ENCODE measurements around the gene LRRFIP2. TPM values are rescaled to one million over a fixed set of nuclear protein-coding genes. Genes with fewer than 3 reads are reported as not detected.
"Not testable (repeated sequence)": the region's sequence is repeated elsewhere in the genome, so short reads cannot be mapped to it uniquely, and the experiment has no call there.

Gene LRRFIP2
- total RNA-seq, 2 experiments from 2014 or later, result 27.8 to 29.0 TPM

GRCh38 chr3:37075955-37076354 lies 98.4 kb downstream of the LRRFIP2 start:
- no peak for DNase-seq
- ATAC-seq (ENCODE audit: low read depth), result no peak
- no peak overlapping the region for H3K4me3 Mint-ChIP-seq
- H3K27ac Mint-ChIP-seq, result no peak overlapping the region
- H3K9me3 Mint-ChIP-seq, result no peaks in the 10 kb centered on the region
- H3K36me3 Mint-ChIP-seq, result peaks cover 24% of the 10 kb centered on the region
- H3K27me3 Mint-ChIP-seq, result no peaks in the 10 kb centered on the region
- H3K4me1 Mint-ChIP-seq, result peaks cover 4% of the 10 kb centered on the region
- POLR2A ChIA-PET, result no interaction called here

DNA sequence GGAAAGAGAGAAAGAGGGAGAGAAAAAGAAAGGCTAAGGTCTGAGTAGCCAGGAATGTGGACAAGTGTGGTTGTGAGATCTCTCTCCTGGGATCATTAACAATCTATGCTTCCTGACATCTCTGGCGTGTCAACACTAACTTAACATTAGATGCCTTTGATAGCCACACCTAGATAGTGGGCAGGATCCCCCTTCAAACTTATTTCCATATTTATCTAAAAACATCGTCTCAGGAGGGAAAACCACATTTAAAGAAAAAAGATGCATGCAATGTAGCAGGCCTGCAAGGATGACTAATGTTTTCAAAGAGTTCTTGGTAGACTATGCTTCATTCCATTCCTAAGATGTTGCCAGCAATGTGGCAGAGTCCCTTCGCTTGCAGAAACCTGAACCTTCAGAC lies 100.2 kb downstream of the LRRFIP2 start:
- H3K36me3 Mint-ChIP-seq, result peaks cover 32% of the 10 kb centered on the region
- H3K27me3 Mint-ChIP-seq, result no peaks in the 10 kb centered on the region
- no peaks in the 10 kb centered on the region for H3K9me3 Mint-ChIP-seq
- peaks cover 4% of the 10 kb centered on the region for H3K4me1 Mint-ChIP-seq
- ATAC-seq (ENCODE audit: low read depth), result no peak
- POLR2A ChIA-PET, result no interaction called here
- no peak overlapping the region for H3K27ac Mint-ChIP-seq
- no peak for DNase-seq
- no peak overlapping the region for H3K4me3 Mint-ChIP-seq

GRCh38 chr3:37072892-37073291 lies 101.5 kb downstream of the LRRFIP2 start:
- H3K27ac Mint-ChIP-seq, result no peak overlapping the region
- no peaks in the 10 kb centered on the region for H3K9me3 Mint-ChIP-seq
- peaks cover 4% of the 10 kb centered on the region for H3K4me1 Mint-ChIP-seq
- H3K36me3 Mint-ChIP-seq, result peaks cover 37% of the 10 kb centered on the region
- peak overlapping the region; percentile 7 for H3K4me3 Mint-ChIP-seq
- ATAC-seq (ENCODE audit: low read depth) (no peak), DNase-seq (no peak)
- H3K27me3 Mint-ChIP-seq, result no peaks in the 10 kb centered on the region
- POLR2A ChIA-PET, result no interaction called here

GRCh38 chr3:37071921-37072320 lies 102.5 kb downstream of the LRRFIP2 start:
- Mint-ChIP-seq H3K4me1 (peaks cover 4% of the 10 kb centered on the region), H3K4me3 (no peak overlapping the region), H3K9me3 (no peaks in the 10 kb centered on the region), H3K27me3 (no peaks in the 10 kb centered on the region), H3K36me3 (peaks cover 35% of the 10 kb centered on the region), H3K27ac (no peak overlapping the region)
- DNase-seq (no peak), ATAC-seq (ENCODE audit: low read depth) (no peak)
- POLR2A ChIA-PET, result no interaction called here

- Mint-ChIP-seq H3K4me1 (peaks cover 10% of the 10 kb centered on the region), H3K36me3 (peaks cover 37% of the 10 kb centered on the region), H3K9me3 (no peaks in the 10 kb centered on the region), H3K4me3 (no peak overlapping the region), H3K27ac (no peak overlapping the region), H3K27me3 (no peaks in the 10 kb centered on the region)
- DNase-seq (no peak), ATAC-seq (ENCODE audit: low read depth) (no peak)
- POLR2A ChIA-PET, result no interaction called here
These were observed 106.4 kb downstream of the LRRFIP2 start for GRCh38 chr3:37068031-37068430.

DNA sequence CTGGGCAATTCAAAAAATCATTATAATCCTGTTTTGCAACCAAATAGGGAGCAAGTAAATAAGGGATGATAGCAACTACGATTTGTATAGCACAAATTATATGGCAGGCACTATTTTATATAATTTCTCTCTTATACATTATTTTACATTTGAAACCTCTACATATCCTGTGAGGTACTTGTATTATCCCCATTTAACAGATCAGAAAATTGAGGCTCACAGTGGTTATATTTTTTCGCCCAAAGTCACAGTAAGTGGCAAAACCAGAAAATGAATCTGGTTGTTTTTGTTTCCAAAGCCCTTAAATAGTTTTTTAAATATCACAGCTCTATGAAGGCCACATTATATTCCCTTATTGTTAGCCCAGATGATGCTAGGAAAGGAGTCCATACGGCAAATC lies 106.8 kb downstream of the LRRFIP2 start:
- peaks cover 8% of the 10 kb centered on the region for H3K4me1 Mint-ChIP-seq
- peaks cover 40% of the 10 kb centered on the region for H3K36me3 Mint-ChIP-seq
- H3K27me3 Mint-ChIP-seq, result no peaks in the 10 kb centered on the region
- H3K9me3 Mint-ChIP-seq, result no peaks in the 10 kb centered on the region
- no peak for ATAC-seq (ENCODE audit: low read depth)
- H3K27ac Mint-ChIP-seq, result no peak overlapping the region
- no peak for DNase-seq
- POLR2A ChIA-PET, result no interaction called here
- no peak overlapping the region for H3K4me3 Mint-ChIP-seq

DNA sequence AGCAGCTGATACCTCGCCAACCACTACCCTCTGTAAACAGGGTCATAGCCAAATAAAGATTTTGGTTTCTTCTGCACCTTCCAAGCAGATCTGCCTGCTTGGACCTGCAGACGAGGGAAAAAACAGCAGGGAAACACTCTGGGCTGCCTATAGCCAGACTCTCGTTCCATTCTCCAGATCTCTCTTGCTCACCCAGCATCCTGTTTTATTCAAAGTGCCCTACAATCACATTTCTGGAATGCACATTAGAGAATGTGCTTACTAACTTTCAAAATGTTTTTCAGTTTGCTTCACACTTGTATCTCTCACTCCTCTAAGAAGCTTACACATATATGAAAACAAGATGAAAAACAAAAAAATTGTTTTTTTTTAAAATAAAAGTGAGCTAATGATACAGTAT lies 109.6 kb downstream of the LRRFIP2 start:
- DNase-seq (no peak), ATAC-seq (ENCODE audit: low read depth) (no peak)
- POLR2A ChIA-PET, result interaction anchor here (0.7 kb wide), 1 partner anchor 431 kb away, joined by 3 read pairs; no protein-coding TSS in a partner anchor
- no peak overlapping the region for H3K4me3 Mint-ChIP-seq
- H3K27me3 Mint-ChIP-seq, result no peaks in the 10 kb centered on the region
- H3K27ac Mint-ChIP-seq, result no peak overlapping the region
- H3K36me3 Mint-ChIP-seq, result peaks cover 39% of the 10 kb centered on the region
- peaks cover 6% of the 10 kb centered on the region for H3K4me1 Mint-ChIP-seq
- no peaks in the 10 kb centered on the region for H3K9me3 Mint-ChIP-seq

GRCh38 chr3:37058117-37058516 lies 116.3 kb downstream of the LRRFIP2 start:
- Mint-ChIP-seq H3K4me1 (peaks cover 1% of the 10 kb centered on the region), H3K4me3 (no peak overlapping the region), H3K9me3 (no peaks in the 10 kb centered on the region), H3K27me3 (no peaks in the 10 kb centered on the region), H3K36me3 (peaks cover 26% of the 10 kb centered on the region), H3K27ac (no peak overlapping the region)
- POLR2A ChIA-PET, result no interaction called here
- DNase-seq (no peak), ATAC-seq (ENCODE audit: low read depth) (no peak)

DNA sequence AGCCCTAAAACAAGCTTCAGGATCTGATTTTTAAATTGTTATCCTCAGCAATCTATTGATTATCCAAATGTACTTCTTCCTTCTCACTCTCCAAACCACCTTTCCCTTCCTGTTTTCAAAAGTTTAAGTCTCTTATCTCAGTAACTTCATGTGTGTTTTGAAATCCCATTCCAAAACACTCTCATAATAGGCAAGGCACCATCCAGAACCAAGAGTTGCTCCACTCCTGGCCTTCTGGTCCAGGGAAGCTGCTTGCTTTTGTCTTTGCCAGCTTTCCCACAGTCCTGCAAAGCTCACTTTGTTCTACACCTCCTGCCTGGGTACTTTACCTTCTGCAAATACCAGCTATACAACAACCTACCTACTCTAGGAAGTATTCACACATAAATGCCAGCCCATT lies 117.6 kb downstream of the LRRFIP2 start:
- Mint-ChIP-seq H3K36me3 (peaks cover 20% of the 10 kb centered on the region), H3K9me3 (no peaks in the 10 kb centered on the region), H3K4me3 (no peak overlapping the region), H3K27ac (peak overlapping the region; percentile 22), H3K27me3 (no peaks in the 10 kb centered on the region), H3K4me1 (peaks cover 1% of the 10 kb centered on the region)
- DNase-seq (no peak), ATAC-seq (ENCODE audit: low read depth) (no peak)
- POLR2A ChIA-PET, result no interaction called here

GRCh38 chr3:37055077-37055476 lies 119.3 kb downstream of the LRRFIP2 start:
- H3K27ac Mint-ChIP-seq; H3K9me3 Mint-ChIP-seq; H3K4me3 Mint-ChIP-seq; ATAC-seq (ENCODE audit: low read depth); H3K27me3 Mint-ChIP-seq; POLR2A ChIA-PET; DNase-seq; H3K4me1 Mint-ChIP-seq: not testable (repeated sequence)
- H3K36me3 Mint-ChIP-seq, result peaks cover 17% of the 10 kb centered on the region

- no peak overlapping the region for H3K4me3 Mint-ChIP-seq
- H3K36me3 Mint-ChIP-seq, result peaks cover 19% of the 10 kb centered on the region
- DNase-seq (no peak), ATAC-seq (ENCODE audit: low read depth) (no peak)
- H3K27me3 Mint-ChIP-seq, result no peaks in the 10 kb centered on the region
- H3K4me1 Mint-ChIP-seq, result peaks cover 1% of the 10 kb centered on the region
- no peaks in the 10 kb centered on the region for H3K9me3 Mint-ChIP-seq
- no peak overlapping the region for H3K27ac Mint-ChIP-seq
- POLR2A ChIA-PET, result no interaction called here
These were observed 120.0 kb downstream of the LRRFIP2 start for GRCh38 chr3:37054370-37054769.

GRCh38 chr3:37053753-37054152 lies 120.6 kb downstream of the LRRFIP2 start:
- ATAC-seq (ENCODE audit: low read depth) (no peak), DNase-seq (no peak)
- Mint-ChIP-seq H3K36me3 (peaks cover 25% of the 10 kb centered on the region), H3K4me3 (no peak overlapping the region), H3K9me3 (no peaks in the 10 kb centered on the region), H3K27me3 (no peaks in the 10 kb centered on the region), H3K27ac (no peak overlapping the region), H3K4me1 (peaks cover 1% of the 10 kb centered on the region)
- POLR2A ChIA-PET, result no interaction called here

DNA sequence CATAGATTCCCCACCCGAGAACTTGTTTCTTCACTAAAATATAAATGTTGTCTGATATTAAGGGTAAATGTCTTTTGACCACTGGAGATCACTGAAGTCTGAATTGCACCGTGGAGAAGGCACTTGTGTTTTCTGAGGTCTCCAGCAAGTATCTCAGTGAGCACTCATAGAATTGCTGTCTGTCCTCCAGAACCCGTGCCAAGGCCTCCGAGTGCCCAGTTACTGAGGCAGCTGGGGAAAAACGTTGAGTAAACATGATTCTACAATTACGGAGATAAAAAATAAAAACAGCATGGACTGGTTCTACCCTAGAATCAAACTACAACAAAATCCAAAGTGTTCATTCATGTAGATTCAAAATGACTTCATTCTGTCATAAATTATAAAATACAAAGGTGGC lies 121.0 kb downstream of the LRRFIP2 start:
- no peaks in the 10 kb centered on the region for H3K9me3 Mint-ChIP-seq
- no peak overlapping the region for H3K4me3 Mint-ChIP-seq
- no peaks in the 10 kb centered on the region for H3K27me3 Mint-ChIP-seq
- peaks cover 27% of the 10 kb centered on the region for H3K36me3 Mint-ChIP-seq
- peaks cover 1% of the 10 kb centered on the region for H3K4me1 Mint-ChIP-seq
- DNase-seq (no peak), ATAC-seq (ENCODE audit: low read depth) (no peak)
- no peak overlapping the region for H3K27ac Mint-ChIP-seq
- POLR2A ChIA-PET, result no interaction called here

GRCh38 chr3:37052860-37053259 lies 121.5 kb downstream of the LRRFIP2 start:
- Mint-ChIP-seq H3K9me3 (no peaks in the 10 kb centered on the region), H3K27me3 (no peaks in the 10 kb centered on the region), H3K4me1 (peaks cover 1% of the 10 kb centered on the region), H3K4me3 (no peak overlapping the region), H3K36me3 (peaks cover 31% of the 10 kb centered on the region), H3K27ac (no peak overlapping the region)
- no peak for ATAC-seq (ENCODE audit: low read depth)
- no peak for DNase-seq
- POLR2A ChIA-PET, result no interaction called here

- no peak for ATAC-seq (ENCODE audit: low read depth)
These were observed 124.1 kb downstream of the LRRFIP2 start for GRCh38 chr3:37050282-37050681.

More at GRCh38 chr3:37050282-37050681, 124.1 kb downstream of the LRRFIP2 start:
- Mint-ChIP-seq H3K36me3 (peaks cover 42% of the 10 kb centered on the region), H3K27me3 (no peaks in the 10 kb centered on the region), H3K9me3 (no peaks in the 10 kb centered on the region), H3K4me3 (no peak overlapping the region), H3K4me1 (no peaks in the 10 kb centered on the region), H3K27ac (no peak overlapping the region)
- POLR2A ChIA-PET, result no interaction called here
- DNase-seq, result no peak
